Activated CD4-positive, alpha-beta T cell treated with anti-CD3 and anti-CD28 coated beads for 1 hour (primary cell): ENCODE results near the gene PTGES2.

Source experiments
- DNase-seq: peaks from one replicate; pipeline ENCODE4 v3.0.0-alpha.2; 2020

Gene PTGES2

DNA sequence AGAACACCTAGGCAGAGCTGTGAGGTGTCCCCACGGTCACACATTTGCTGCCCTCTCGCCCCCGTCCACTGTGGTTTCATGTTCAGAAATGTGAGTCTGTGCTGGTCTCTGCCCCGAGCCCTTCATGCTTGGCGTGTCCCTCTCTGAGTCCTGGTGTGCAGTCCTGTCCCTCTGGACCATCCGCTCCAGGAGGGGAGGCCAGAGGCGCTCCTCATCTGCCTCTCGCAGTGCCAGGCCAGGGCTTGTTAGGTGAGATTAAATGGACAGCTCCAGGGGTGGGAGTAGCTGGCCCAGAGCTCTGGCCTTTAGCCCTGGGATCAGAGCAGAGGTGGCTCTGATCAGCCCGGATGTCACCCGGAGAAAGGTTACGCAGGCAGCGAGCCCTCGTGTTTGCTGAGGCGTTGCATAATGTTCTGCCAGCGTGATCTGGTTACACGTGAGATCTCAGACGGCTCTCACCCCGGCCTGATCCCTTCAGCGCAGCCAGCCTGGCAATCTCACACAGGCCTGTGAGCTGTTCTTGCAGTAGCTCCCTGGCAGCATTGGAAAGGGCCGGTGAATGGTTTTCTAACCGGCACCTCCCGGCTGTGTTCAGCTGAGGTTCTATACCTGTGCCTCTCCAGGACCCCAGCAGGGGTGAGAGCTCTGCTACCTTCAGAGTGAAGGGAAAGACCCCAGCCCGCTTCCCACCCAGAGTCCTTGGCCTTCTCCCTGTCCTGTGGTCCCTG lies 24.5 kb downstream of the PTGES2 start:
- DNase-seq, result no peak

DNA sequence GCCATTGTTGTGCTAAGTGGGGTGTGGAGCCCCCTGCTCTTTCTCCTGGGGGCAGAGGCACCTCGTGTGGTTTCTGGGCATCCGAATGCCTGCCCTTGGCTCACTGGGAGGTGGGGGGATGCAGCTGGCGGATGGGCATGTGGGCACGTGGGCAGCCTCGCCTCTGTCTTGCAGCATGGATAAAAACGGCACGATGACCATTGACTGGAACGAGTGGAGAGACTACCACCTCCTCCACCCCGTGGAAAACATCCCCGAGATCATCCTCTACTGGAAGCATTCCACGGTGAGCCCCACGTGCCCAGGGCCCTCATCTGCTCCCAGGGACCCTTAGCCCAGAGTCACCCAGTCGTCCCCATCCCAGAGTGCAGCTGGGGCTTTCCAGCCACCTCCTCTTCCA lies 25.3 kb downstream of the PTGES2 start:
- no peak for DNase-seq

DNA sequence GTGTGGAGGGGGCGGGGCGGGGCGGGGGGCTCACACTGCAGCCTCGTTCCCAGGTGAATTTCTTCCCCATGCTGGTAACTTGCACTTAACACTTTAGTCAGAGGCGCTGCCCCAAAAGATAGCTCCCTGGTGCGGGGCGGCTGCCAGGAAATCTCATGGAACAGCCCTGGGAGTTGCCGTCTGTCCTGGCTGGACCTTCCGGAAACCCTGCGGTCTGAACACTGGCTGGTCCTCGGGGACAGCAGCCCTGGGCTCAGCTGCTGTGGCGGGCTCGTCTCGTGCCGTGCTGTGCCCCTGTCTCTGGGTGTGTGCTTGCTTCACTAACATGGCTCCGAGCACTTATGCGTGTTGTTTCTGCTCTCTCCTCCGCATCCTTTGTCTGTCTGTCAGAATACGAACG lies 25.8 kb downstream of the PTGES2 start:
- DNase-seq, result no peak

GRCh38 chr9:128101231-128101661 lies 26.3 kb downstream of the PTGES2 start:
- DNase-seq, result no peak

- DNase-seq, result no peak
Observed at GRCh38 chr9:128100581-128100980, 26.9 kb downstream of the PTGES2 start.

GRCh38 chr9:128099932-128100491 lies 27.5 kb downstream of the PTGES2 start:
- DNase-seq, result no peak

DNA sequence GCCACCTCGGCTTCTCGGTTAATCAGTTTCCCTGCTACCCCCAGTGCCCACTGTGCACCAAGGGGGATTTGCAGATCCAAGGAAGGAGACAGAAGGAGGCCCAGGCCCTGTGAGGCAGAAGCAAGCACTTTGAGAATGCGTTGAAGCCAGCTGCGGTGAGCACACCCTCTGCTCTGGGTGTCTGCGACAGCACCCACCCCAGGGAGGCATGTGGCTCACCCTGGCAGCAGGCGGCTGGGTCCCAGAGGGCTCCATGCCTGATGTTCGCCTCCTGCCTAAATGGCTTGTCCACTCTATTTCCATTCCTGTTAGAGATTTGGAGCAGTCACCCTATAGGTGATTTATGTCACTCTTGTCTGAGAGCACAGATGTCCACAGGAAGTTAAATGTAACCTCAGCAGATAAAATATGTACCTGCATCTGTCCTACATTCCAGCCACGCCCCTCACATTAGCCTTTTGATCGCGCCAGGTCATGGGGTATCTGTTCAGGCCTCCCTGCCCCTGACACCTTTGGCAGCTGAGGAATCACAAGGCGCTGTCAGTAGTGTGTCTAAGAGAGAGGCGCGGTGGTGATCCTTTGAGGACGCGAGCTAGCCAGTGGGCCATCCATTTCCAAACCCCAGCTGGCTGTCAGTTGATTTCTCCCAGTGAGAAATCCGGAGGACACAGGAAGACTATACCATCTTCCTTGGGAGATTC lies 28.1 kb downstream of the PTGES2 start:
- no peak for DNase-seq

GRCh38 chr9:128098297-128099230 lies 29.0 kb downstream of the PTGES2 start:
- peak; percentile 34 for DNase-seq

DNA sequence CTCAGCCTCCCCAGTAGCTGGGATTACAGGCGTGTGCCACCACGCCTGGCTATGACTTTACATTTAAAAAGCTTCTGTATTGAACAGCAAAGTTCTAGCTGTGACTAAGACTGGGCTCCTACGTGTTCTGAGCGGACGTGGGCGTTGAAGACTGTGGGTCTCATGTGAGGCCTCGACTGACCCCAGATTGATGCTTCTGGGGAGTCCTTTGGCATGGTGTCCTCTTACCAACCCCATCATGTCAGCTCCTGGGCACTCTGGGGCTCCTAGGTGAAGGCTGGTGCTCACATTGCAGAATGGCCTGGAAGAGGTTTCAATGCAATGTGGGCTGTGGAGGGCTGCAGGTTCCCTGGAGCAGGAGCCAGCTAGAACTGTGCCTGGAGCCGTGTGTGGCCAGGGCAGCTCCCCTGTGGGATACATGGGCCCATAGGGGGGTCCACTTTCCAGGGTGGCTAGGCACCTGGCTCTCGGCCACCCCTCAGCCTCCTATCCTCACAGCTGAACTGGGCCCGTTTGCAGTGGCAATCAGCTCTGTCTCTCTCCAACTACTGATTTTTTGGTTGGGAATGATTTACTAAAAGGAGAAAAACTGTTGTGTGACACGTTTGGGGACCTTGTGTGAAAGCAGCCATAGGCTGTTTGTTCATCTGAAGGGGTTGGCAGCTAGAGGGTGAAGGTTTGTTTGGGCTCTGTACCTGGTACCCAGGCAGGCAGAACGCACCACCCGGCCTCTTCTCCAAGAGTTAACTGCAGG lies 29.8 kb downstream of the PTGES2 start:
- DNase-seq, result no peak

DNA sequence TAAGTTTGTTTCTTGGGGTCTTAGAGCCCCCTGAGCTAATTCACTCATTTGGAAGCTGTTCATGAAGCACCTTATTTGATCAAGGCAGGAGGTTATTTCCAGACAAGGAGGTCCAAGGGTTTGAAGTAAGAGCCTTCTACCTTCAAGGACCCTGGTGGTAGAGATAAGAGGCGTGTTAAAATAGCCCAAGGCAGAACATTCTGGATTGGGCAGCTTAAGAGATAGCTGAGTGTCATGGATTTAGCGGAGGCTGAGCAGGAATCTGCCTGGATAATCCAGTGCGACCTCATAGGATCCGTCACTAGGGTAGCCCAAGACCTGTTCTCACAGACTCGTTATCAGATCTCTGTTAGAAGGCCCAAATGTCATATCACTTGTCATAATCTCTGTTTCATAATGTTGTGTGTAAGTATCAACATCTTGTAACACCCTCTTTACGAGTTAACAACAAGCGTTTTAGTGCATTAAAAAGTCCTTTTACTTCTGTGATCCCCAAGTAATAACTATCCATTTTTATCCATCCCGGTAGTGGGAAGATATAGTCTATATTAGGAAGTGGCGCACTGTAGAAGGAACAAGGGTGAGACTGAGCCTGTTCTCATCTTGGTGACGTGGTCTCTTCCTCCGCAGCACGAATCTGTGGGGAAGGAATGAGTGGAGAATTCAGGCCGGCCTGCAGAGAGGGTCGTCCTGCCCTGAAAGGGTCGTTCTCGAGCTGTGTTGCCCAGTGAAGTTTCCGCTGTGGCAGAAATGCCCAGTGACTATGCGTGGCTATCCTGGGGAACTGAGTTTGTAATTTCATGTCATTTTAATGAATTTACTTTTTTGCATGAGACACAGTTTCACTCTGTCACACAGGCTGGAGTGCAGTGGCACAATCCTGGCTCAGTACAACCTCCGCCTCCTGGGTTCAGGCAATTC lies 30.7 kb downstream of the PTGES2 start:
- DNase-seq, result no peak

- no peak for DNase-seq
Observed at GRCh38 chr9:128094950-128095544, 32.5 kb downstream of the PTGES2 start.

- DNase-seq, result peak; percentile 45
Observed at GRCh38 chr9:128094166-128094949, 33.2 kb downstream of the PTGES2 start.

DNA sequence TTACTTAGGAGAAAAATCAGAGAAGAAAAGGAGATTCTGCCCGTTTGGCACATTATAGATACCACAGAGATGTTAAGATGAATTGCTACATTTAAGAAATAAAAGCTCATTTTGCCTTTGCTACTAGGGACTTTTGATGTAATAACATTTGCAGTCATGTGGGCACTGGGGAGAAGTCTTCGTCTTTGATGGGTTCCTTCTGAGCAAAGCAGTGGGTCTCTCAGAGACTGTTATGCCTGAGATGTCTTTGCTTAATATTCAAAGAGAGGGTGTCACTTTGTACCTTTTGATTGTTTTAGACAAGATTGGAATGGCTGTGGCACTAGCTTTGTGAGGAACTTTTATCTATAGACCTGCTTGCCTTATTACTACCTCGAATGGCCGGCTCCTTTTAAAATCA lies 34.5 kb downstream of the PTGES2 start:
- DNase-seq, result no peak

DNA sequence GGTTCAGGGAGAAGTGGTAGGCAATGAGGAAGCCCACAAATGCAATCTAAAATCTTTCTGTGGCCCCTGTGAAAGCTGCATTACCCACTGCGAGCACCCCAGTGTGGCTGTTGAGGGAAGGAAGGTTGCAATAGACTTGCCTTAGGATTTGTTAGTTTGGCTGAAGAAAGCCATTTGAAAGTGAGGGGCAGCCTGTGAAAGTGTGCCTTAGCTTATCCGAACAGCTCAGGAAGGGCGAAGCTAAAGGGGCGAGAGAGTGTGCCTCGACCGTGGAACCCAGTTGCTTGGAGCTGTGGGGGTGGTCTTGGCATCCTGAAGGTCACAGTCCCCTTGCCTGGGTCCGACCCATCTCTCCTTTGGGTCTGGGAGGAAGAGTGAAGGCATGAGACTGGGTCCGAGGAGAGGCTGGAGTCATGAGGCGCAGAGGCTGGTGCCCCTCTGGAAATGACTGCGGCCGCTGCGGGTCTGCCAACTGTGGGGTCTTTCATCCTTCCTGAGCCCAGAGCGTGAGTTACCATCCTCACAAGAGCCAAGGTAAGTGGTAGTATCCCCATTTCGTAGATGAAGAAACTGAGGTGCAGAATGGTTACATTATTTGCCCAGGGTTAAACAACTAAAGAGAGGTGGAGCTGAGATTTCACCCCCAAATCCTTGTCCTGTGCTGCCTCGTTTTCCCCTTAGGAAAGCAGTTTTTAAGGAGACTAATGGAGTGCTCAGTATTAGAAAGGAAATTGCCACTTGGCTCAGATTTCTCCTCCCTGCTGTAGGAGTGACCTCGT lies 35.1 kb downstream of the PTGES2 start:
- no peak for DNase-seq

DNA sequence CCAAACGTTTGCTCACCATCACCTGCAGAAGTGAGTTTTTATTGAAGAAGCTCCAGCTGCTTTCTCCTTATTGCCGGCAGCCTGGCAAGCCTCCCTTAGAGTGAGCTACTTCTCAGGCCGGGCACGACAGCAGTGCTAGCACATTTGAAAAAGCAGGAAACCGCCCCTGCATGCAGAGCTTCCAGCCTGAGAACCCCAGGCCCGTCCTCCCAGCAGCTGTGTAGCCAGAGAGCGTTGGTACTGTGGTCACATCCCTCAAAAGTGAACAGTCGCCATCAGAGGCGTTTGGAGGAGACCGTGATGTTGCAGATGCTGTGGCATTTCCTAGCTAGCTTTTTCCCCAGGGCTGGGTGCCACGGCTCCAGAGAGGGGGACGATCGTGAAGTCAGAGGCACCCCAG lies 36.0 kb downstream of the PTGES2 start:
- no peak for DNase-seq

DNA sequence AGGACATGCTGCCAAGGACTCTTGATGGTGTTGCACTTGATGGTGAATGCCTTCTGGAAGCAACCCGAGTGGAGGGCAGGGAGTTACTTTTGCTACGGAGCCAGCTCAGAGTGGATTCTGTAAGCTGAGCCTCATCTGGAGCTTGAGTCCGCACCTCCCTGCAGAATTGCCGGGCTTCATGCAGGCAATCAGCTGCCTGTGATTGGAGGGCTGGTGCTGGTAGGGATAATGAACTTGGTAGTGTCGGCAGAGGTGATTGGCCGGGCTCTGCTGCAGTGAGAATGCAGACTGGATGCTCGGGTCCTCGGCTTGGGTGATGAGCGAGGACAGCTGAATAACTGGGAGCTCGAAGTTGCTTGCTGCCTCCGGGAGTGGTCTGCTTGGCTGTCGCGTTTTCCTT lies 36.4 kb downstream of the PTGES2 start:
- DNase-seq, result no peak

DNA sequence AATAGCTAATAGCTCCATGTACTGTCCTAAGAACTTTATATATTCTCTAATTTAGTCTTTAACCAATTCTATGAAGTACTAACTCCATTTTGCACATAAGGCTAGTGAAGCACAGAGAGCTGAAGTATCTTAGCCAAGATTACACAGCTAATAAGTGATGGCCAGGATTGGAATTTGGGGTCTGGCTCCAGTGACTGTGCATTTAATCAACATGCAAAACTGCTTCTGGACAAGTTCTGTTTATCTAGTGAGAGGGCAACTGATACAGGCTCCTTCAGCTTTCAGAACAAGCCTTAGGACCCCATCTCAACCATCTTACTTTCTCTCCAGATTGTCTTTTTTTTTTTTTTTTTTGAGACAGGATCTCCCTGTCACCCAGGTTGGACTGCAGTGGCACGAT lies 38.2 kb downstream of the PTGES2 start:
- no peak for DNase-seq

DNA sequence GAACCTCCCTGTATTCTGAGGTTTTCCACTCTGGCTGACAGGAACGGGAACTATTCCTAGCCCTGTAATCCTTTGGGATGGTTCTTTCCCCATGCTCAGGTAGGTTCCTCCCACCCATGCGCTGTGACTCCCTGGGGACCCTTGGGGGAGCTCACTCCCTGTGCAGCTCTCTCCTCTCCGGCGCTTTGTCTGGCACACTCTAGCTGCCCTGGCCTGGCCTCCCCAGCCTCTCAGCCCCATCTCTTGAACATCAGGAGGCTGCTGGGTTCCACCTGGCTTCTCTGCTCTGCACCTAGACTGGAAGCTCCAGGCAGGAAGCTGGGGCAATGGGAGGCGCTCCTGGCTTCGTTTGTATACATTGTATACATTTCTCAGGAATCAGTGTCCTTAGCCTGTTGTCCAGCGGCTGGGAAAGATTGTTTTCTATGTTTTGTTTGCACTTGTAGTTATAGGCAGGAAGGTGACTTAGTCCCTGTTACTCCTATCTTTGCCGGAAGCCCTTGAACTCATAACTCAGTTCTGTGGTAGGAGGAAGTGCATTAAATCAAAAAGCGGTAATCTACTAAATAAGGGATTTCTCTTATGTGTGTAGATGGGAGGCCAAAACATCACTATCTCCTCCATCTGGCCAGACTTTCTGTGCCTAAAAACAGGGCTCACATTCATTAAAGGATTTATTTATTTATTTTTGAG lies 39.1 kb downstream of the PTGES2 start:
- no peak for DNase-seq

GRCh38 chr9:128087262-128087661 lies 40.3 kb downstream of the PTGES2 start:
- DNase-seq, result no peak
